Measurements from ENCODE around the gene ABR. TPM values are rescaled to one million over a fixed set of nuclear protein-coding genes. Genes with fewer than 3 reads are reported as not detected.

Gene ABR
- total RNA-seq, 1 experiment from 2014 or later: 19.0 TPM

DNA sequence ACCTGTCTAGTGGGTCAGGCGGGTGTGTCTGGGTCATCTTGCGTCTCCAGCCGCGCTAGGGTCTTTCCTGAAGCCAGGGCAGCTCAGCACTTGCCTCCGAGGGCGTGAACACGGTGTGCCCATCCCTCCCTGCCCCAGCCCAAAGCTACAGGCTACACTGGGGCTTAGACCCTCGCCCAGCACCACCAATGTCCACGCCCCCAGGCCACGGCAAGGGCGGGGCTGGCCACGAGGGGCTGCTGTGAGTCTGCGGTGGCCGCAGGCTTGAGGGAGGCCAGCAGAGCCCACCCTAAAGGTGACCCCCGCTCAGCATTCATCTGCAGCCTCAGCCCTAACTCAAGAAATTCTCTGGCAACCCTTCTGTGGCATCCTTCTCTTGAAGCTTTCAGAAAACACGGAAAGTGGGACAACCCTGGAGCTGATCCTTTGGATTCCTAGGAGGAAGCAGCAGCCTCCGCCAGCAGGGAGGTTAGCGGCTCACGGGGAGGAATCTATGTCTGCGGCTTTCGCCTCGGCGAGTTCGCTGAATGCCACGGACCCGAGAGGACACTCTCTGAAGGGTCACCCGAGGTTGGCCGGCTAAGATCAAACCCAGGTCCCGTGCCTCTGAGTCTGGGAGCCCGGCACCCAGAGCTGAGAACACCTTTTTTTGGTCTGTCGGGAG, 141.2 kb downstream of the ABR start:
- no peak for DNase-seq (ENCODE audit: extremely low read depth, low read depth)

- no peak for DNase-seq (ENCODE audit: extremely low read depth, low read depth)
Observed at GRCh38 chr17:1037238-1037879, 142.4 kb downstream of the ABR start.

DNA sequence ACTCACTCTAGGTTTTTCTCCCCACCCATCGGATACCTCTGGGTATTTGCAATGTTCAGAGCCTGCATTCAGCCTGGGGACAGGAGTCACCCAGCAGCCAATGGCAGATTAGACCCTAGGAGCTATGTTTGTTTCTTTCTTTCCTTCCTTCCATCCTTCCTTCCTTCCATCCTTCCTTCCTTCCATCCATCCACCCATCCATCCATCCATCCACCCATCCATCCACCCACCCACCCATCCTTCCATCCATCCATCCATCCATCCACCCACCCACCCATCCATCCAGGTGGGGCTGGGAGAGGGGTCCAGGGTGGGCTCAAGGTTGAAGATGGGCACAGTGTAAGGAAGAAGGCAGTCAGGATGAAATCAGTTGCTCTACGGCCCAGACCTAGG, 142.9 kb downstream of the ABR start:
- no peak for DNase-seq (ENCODE audit: extremely low read depth, low read depth)

- DNase-seq (ENCODE audit: extremely low read depth, low read depth): no peak
Observed at GRCh38 chr17:1036171-1036844, 143.5 kb downstream of the ABR start.

DNA sequence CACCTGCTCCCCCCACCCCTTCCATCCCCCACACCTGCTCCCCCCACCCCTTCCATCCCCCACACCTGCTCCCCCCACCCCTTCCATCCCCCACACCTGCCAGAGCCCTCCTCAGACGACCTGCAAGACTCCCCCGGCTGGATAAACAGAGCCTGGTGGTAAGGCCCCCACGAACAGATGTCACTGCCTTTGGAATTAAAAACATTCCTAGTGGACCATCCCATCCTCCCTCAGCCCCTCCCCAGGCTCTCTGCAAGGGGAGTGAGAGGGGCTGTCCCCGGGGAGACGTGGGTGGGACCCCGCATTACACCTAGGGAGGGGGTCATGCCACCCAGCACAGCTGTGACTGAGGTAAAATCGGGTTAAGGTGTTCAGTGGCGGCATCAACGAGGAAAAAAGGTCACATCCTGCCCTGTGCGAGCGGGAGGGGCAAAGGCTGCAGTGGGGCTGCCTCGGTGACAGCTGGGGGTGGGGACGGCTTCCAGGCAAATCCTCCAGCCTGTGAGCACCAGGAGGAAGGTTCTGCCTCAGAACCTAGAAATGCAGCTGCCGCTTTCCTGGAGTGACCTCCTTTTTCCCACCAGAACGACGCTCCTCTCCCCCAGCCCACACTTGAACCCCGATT, 144.1 kb downstream of the ABR start:
- DNase-seq (ENCODE audit: extremely low read depth, low read depth): no peak

- no peak for DNase-seq (ENCODE audit: extremely low read depth, low read depth)
Observed at GRCh38 chr17:1034652-1035210, 145.1 kb downstream of the ABR start.

- no peak for DNase-seq (ENCODE audit: extremely low read depth, low read depth)
Observed at GRCh38 chr17:1033503-1033902, 146.3 kb downstream of the ABR start.

DNA sequence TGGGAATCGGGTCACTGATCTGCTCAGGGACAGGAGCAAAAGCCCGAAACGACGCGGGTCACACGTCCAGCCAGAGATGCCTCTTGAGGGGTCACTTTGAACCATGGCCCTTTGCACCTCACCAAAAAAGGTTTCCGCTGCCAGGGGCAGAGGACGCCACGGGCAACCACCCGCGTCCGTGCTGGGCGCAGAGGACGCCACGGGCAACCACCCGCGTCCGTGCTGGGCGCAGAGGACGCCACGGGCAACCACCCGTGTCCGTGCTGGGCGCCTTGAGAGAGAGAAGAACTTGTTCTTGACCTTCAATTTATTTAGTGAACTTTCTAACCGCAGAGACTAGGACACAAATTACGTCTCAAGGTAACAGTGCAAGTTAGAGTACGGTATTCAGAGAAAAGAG, 147.4 kb downstream of the ABR start:
- DNase-seq (ENCODE audit: extremely low read depth, low read depth): no peak

- DNase-seq (ENCODE audit: extremely low read depth, low read depth): no peak
Observed at GRCh38 chr17:1031711-1032110, 148.1 kb downstream of the ABR start.

- DNase-seq (ENCODE audit: extremely low read depth, low read depth): no peak
Observed at GRCh38 chr17:1030684-1031532, 148.9 kb downstream of the ABR start.

DNA sequence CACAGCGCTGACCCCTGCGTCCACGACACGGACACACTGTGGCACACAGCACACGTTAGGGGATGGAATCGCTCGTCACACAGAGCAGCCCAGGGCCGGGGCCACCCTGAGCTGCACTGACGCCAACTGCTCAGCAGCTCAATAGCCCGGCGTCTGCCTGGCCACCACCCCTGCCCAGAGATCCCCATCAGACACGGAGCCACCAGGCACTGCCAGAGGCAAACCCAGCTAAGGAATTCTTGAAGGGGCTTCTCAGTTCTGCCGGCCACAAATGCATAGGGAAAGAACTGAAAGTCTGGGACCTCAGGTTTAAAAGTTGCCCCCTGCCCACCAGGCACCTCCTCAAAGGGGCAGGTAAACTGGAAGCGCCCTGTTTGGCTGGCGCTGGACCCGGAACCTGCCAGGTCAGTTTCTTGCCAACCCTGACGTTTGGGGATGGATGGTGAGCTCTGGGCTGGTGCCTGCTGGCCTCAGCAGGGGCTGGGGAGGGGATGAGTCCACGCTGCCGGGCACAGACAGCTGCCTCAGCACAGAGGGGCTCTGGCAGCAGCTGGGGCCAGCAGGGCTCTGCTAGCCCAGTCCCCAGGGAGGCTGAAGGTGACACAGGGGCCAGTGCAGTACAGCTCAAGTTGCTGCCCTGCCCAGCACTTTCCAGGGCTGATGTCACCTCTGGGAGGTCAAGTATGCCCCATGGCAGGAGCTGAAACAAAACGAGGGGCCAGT, 149.7 kb downstream of the ABR start:
- no peak for DNase-seq (ENCODE audit: extremely low read depth, low read depth)

- DNase-seq (ENCODE audit: extremely low read depth, low read depth): no peak
Observed at GRCh38 chr17:1029196-1029921, 150.4 kb downstream of the ABR start.

- no peak for DNase-seq (ENCODE audit: extremely low read depth, low read depth)
Observed at GRCh38 chr17:1027044-1027443, 152.7 kb downstream of the ABR start.

DNA sequence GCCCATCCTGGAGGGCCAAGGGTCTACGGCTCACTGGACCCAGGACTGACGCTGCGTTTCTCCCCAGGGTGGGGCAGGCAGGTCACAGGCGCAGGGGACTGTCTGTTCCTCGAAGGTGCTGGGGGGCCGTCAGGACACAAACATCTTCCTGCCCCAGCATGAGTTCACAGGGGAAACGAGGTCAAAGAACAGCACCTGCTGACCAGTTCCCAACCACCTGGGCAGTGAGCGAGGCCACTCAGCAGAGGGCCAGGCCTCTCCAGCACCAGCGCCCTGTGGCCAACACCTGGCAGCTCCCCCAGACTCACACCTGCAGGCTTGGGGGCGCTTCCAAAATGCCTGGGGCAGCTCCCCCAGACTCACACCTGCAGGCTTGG, 153.2 kb downstream of the ABR start:
- DNase-seq (ENCODE audit: extremely low read depth, low read depth): no peak

DNA sequence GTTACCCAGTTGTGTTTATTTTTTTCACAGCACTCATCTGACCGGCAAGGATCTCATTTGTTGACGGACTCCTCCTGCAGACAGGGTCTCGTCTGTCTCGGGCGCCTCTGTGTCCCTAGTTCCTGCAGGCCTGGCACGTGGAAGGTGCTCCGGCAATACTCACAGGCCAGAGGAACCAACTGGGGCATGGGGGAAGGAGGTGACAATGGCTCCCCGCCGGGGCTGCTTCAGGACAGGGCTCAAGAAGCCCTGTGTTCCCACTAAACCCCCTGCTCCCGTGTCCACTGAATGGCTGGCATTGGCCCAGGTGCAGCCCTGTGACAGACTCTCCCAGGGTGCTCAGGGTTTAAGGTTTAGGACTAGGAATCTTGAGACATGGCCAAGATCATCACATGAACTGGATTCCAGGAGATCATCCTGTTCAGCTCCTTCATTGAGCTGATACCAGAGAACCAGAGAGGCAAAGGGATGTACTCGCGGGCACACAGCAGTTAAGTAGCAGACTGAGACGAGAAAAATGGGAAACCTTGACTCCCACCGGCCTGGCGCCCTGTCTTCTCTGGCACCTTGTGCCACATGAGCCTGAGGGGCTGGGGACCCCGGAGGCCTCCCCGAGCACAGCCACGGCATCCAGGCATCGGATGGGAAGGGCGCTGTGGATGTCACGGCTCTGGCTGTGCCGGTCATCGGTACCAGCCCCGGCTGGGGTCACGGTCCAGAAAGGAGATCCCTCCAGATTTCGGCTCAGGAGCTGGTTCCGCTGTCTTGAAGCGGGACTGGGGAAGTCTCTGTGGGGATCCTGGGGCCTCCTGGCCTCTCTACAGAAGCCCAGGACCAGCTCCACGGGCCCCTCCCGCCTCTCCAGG, 153.8 kb downstream of the ABR start:
- DNase-seq (ENCODE audit: extremely low read depth, low read depth): no peak

DNA sequence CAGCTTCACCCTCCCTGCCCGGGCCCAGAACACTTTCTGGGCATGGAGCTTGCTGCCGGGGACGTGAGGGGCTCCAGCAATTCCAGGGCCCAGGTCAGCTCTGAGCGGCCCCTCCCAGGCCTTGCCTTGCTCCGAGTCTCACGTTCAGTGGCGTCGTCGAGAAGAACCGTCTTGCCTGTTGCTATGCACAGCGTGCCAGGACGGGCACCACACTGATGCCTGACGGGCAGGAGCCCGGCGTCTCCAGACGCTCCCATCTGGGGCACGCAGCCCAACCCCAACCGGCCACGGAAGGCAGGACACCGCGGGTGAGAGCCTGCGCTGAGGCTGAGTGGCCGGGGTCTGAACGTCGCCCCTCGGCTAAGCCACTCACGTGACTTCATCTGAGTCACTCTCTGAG, 155.7 kb downstream of the ABR start:
- no peak for DNase-seq (ENCODE audit: extremely low read depth, low read depth)

GRCh38 chr17:1022278-1023024, 157.3 kb downstream of the ABR start:
- no peak for DNase-seq (ENCODE audit: extremely low read depth, low read depth)

Data from NCI-H460 (cell line).